Measurements from ENCODE around the gene IL9.

IL9 gene

GRCh38 chr5:135895474-135896006 is at the start of gene IL9:
TSS of gene IL9 (minus strand) at chr5:135895841. CDS start at chr5:135895816, 25 bp downstream.
- no peak for DNase-seq (ENCODE audit: low spot score)

GRCh38 chr5:135944967-135945560 is 49.4 kb upstream of the IL9 start:
- DNase-seq (ENCODE audit: low spot score) = peak; percentile 89

- no peak for DNase-seq (ENCODE audit: low spot score)
These were observed 48.9 kb upstream of the IL9 start for GRCh38 chr5:135944564-135944963.

- no peak for DNase-seq (ENCODE audit: low spot score)
These were observed 46.6 kb upstream of the IL9 start for GRCh38 chr5:135942202-135942771.

- no peak for DNase-seq (ENCODE audit: low spot score)
These were observed 46.1 kb upstream of the IL9 start for GRCh38 chr5:135941711-135942110.

GRCh38 chr5:135937245-135937911 is 41.7 kb upstream of the IL9 start:
- no peak for DNase-seq (ENCODE audit: low spot score)

GRCh38 chr5:135934939-135935338 is 39.3 kb upstream of the IL9 start:
- no peak for DNase-seq (ENCODE audit: low spot score)

- no peak for DNase-seq (ENCODE audit: low spot score)
These were observed 35.3 kb upstream of the IL9 start for GRCh38 chr5:135930949-135931295.

- no peak for DNase-seq (ENCODE audit: low spot score)
These were observed 34.6 kb upstream of the IL9 start for GRCh38 chr5:135930029-135930948.

- DNase-seq (ENCODE audit: low spot score) = no peak
These were observed 25.7 kb upstream of the IL9 start for GRCh38 chr5:135921388-135921787.

- no peak for DNase-seq (ENCODE audit: low spot score)
These were observed 24.6 kb upstream of the IL9 start for GRCh38 chr5:135920199-135920598.

GRCh38 chr5:135916638-135917263 is 21.1 kb upstream of the IL9 start:
- DNase-seq (ENCODE audit: low spot score) = no peak

GRCh38 chr5:135915466-135916001 is 19.9 kb upstream of the IL9 start:
- DNase-seq (ENCODE audit: low spot score) = no peak

- DNase-seq (ENCODE audit: low spot score) = no peak
These were observed 18.3 kb upstream of the IL9 start for GRCh38 chr5:135913713-135914626.

GRCh38 chr5:135905144-135905543 is 9.5 kb upstream of the IL9 start:
- no peak for DNase-seq (ENCODE audit: low spot score)

- no peak for DNase-seq (ENCODE audit: low spot score)
These were observed 6.0 kb upstream of the IL9 start for GRCh38 chr5:135901633-135902032.

- no peak for DNase-seq (ENCODE audit: low spot score)
These were observed 4.6 kb upstream of the IL9 start for GRCh38 chr5:135900276-135900675.

GRCh38 chr5:135898651-135899050 is 3.0 kb upstream of the IL9 start:
- DNase-seq (ENCODE audit: low spot score) = no peak

- no peak for DNase-seq (ENCODE audit: low spot score)
These were observed 852 bp downstream of the IL9 start for GRCh38 chr5:135894789-135895188.

- no peak for DNase-seq (ENCODE audit: low spot score)
These were observed 1.4 kb downstream of the IL9 start for GRCh38 chr5:135894276-135894675.

- DNase-seq (ENCODE audit: low spot score) = no peak
These were observed 3.9 kb downstream of the IL9 start for GRCh38 chr5:135891791-135892190.
